Small intestine (tissue), 7 donors: ENCODE measurements around the gene EDNRB. TPM values are rescaled to one million over a fixed set of nuclear protein-coding genes. Genes with fewer than 3 reads are reported as not detected.

Experiments
- DNase-seq, 2 donors: peaks; one replicate each; pipeline versions ENCODE4 v3.0.0 to v3.0.0-alpha.2; 2013
- FAIRE-seq: peaks from 2 replicates; lab custom pipeline; 2012; peaks lifted over from hg19 to GRCh38; lab: Jason Lieb, UNC
- H3K27ac ChIP-seq, 3 donors: one replicate each; pipeline ENCODE4 v1.5.1; 2013; ENCODE audit warnings: low read length in 2 of 3, mild to moderate bottlenecking in 2 of 3, control low read depth in 1 of 3, inconsistent platforms in 1 of 3, low read depth in 1 of 3, moderate library complexity in 1 of 3
- H3K27me3 ChIP-seq, 3 donors: one replicate each; pipeline ENCODE4 v1.6.1; 2013; ENCODE audit warnings: low read length in 3 of 3, inconsistent platforms in 1 of 3; ENCODE audit not compliant: control insufficient read depth in 3 of 3, insufficient read depth in 3 of 3
- H3K36me3 ChIP-seq, 3 donors: one replicate each; pipeline ENCODE4 v1.6.1; 2013; ENCODE audit warnings: low read length in 3 of 3, inconsistent platforms in 1 of 3, low read depth in 1 of 3, mild to moderate bottlenecking in 1 of 3, moderate library complexity in 1 of 3; ENCODE audit not compliant: control insufficient read depth in 3 of 3, insufficient read depth in 2 of 3
- H3K4me1 ChIP-seq, 3 donors: one replicate each; pipeline ENCODE4 v1.6.1; 2013; ENCODE audit warnings: low read length in 2 of 3, inconsistent platforms in 1 of 3, low read depth in 1 of 3, mild to moderate bottlenecking in 1 of 3, moderate library complexity in 1 of 3; ENCODE audit not compliant: control insufficient read depth in 3 of 3, insufficient read depth in 2 of 3
- H3K4me3 ChIP-seq, 3 donors: one replicate each; pipeline ENCODE4 v1.5.1; 2013; ENCODE audit warnings: low read length in 3 of 3, control low read depth in 1 of 3, inconsistent platforms in 1 of 3, low read depth in 1 of 3, mild to moderate bottlenecking in 1 of 3, moderate library complexity in 1 of 3
- H3K9me3 ChIP-seq, 2 donors: one replicate each; pipeline ENCODE4 v1.6.1; 2013; ENCODE audit warnings: low read depth in 1 of 2, low read length in 1 of 2; ENCODE audit not compliant: control insufficient read depth in 2 of 2, insufficient read depth in 1 of 2
- WGBS, 3 donors: extraction: QIAGEN DNeasy Blood & Tissue Kit; methylation state at CpG; one replicate each; pipeline ENCODE4 v1.1.7; 2013; 5-methylcytosine and 5-hydroxymethylcytosine counted together
- polyA plus RNA-seq, 4 donors: library from polyadenylated mRNA; stranded (reverse) in 3 of 4; unstranded in 1 of 4; fragments of 200-250 nt in 3 of 4; fragments of 120-200 nt in 1 of 4; gene quantifications; one replicate each; pipeline versions ENCODE4 v1.2.1 to v1.2.3, GENCODE V29; 2013
- donor health status: healthy with polysubstance abuse.
- donor health status: control.
- donor health status: control.
- donor health status: Bipolar disorder and iron deficiency.
- donor health status: healthy.

The EDNRB gene
- polyA plus RNA-seq, 4 donors, result 0.89 to 153 (median 5.2) TPM

DNA sequence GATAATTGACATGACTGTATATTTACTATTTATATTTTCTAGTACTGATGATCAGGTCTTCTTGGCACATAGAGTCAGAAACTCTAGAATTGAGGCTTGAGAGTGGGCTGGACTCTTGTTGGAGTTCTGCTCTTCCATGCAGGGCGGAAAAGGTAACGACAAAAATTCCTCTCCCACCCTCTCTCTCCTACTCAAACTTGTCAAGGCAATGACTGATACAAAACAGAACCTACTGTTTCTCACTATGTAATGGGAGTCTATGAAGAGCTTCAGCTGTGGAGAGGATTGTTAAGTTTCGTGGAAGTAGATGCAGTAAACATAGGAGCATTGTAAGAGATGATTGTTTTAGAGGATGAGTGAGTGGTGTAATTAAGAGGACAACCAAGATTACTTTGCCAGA is 8.8 kb downstream of the EDNRB start:
- no peak overlapping the region for H3K4me3 ChIP-seq
- no peak for FAIRE-seq

DNA sequence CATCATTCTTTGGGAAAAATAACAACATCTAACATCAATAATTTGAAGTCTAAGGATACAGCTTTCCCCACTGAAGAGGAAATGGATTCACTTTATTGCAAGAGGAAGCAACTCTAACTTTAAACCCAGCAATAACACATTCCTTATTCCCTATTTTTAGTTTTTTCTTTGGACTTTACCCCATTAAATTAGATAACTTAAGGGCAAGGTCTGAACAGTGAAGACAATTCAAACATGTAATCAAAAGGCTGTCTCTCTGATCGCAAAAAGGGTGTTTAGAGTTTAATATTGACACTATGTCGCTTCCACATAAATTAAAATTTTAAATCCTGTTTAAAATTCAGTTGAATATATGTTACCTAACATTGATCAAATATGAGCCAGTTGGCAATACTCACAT is 10.1 kb downstream of the EDNRB start:
- Histone ChIP-seq H3K4me3 (no peak overlapping the region), H3K4me1 (peaks cover 0 to 30% (median 0%) of the 10 kb centered on the region in 3 donors), H3K9me3 (peaks cover 0 to 2% of the 10 kb centered on the region in 2 donors), H3K27me3 (no peaks in the 10 kb centered on the region), H3K27ac (peak overlapping the region in 1 of 3 donors; percentile 76), H3K36me3 (no peaks in the 10 kb centered on the region)
- peak in 1 of 2 donors; percentile 51 for DNase-seq
- WGBS, 3 donors, result 26 to 64% (median 50%) methylated on average over 2 of the region's 2 CpGs
- FAIRE-seq, result no peak

More for the DNA sequence above, 8.8 kb downstream of the EDNRB start:
- Histone ChIP-seq H3K9me3 (peaks cover 0 to 2% of the 10 kb centered on the region in 2 donors), H3K36me3 (no peaks in the 10 kb centered on the region), H3K27me3 (no peaks in the 10 kb centered on the region), H3K27ac (no peak overlapping the region), H3K4me1 (peaks cover 0 to 30% (median 0%) of the 10 kb centered on the region in 3 donors)
- DNase-seq, result no peak
- WGBS, 3 donors, result 76 to 79% (median 77%) methylated on average over 3 of the region's 3 CpGs

GRCh38 chr13:77907666-77908341 is 10.8 kb downstream of the EDNRB start:
- WGBS, 3 donors, result 59 to 62% (median 60%) methylated on average over 5 of the region's 5 CpGs
- H3K4me1 ChIP-seq, result peaks cover 0 to 27% (median 0%) of the 10 kb centered on the region in 3 donors
- no peak overlapping the region for H3K4me3 ChIP-seq
- peak in 1 of 2 donors; percentile 49 for DNase-seq
- peaks cover 0 to 2% of the 10 kb centered on the region in 2 donors for H3K9me3 ChIP-seq
- H3K27ac ChIP-seq, result peak overlapping the region in 1 of 3 donors; percentile 76
- no peak for FAIRE-seq
- no peaks in the 10 kb centered on the region for H3K36me3 ChIP-seq
- H3K27me3 ChIP-seq, result no peaks in the 10 kb centered on the region

- Histone ChIP-seq H3K27ac (no peak overlapping the region), H3K9me3 (peaks cover 0 to 5% of the 10 kb centered on the region in 2 donors), H3K4me1 (peaks cover 0 to 15% (median 0%) of the 10 kb centered on the region in 3 donors), H3K4me3 (no peak overlapping the region), H3K36me3 (peaks cover 0 to 2% (median 0%) of the 10 kb centered on the region in 3 donors), H3K27me3 (no peaks in the 10 kb centered on the region)
- DNase-seq (no peak), FAIRE-seq (no peak)
- WGBS, 3 donors, result 77 to 90% (median 86%) methylated on average over 4 of the region's 4 CpGs
Observed at GRCh38 chr13:77904031-77904430, 14.6 kb downstream of the EDNRB start.

DNA sequence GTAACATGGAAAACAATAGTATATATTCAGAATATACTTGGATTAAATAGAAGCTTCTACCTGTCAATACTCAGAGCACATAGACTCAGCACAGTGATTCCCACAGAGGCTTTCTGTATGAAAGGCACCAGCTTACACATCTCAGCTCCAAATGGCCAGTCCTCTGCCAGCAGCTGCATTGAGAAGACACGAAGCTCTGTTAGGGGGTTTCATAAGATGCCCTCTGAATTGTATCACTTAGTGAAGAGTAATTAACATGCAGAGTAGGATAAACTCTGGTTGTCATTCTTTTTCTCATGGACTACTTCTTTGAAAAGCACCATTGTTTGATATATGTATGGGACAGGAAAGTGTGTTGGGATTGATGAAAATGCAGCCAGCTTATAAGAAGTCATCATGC is 15.2 kb downstream of the EDNRB start:
- WGBS, 3 donors, result 76 to 79% (median 78%) methylated on average over 1 of the region's 1 CpG
- H3K9me3 ChIP-seq, result peaks cover 0 to 5% of the 10 kb centered on the region in 2 donors
- H3K4me1 ChIP-seq, result peaks cover 0 to 9% (median 0%) of the 10 kb centered on the region in 3 donors
- no peak for DNase-seq
- H3K36me3 ChIP-seq, result peaks cover 0 to 2% (median 0%) of the 10 kb centered on the region in 3 donors
- H3K4me3 ChIP-seq, result no peak overlapping the region
- H3K27ac ChIP-seq, result no peak overlapping the region
- no peak for FAIRE-seq
- no peaks in the 10 kb centered on the region for H3K27me3 ChIP-seq

- H3K4me1 ChIP-seq, result peaks cover 0 to 5% (median 0%) of the 10 kb centered on the region in 3 donors
- no peak for FAIRE-seq
- no peak overlapping the region for H3K27ac ChIP-seq
- H3K4me3 ChIP-seq, result no peak overlapping the region
- peaks cover 0 to 5% of the 10 kb centered on the region in 2 donors for H3K9me3 ChIP-seq
- peaks cover 0 to 2% (median 0%) of the 10 kb centered on the region in 3 donors for H3K36me3 ChIP-seq
- no peaks in the 10 kb centered on the region for H3K27me3 ChIP-seq
- WGBS, 3 donors, result 84 to 96% (median 91%) methylated on average over 4 of the region's 4 CpGs
- no peak for DNase-seq
Observed at GRCh38 chr13:77902319-77902963, 16.2 kb downstream of the EDNRB start.

DNA sequence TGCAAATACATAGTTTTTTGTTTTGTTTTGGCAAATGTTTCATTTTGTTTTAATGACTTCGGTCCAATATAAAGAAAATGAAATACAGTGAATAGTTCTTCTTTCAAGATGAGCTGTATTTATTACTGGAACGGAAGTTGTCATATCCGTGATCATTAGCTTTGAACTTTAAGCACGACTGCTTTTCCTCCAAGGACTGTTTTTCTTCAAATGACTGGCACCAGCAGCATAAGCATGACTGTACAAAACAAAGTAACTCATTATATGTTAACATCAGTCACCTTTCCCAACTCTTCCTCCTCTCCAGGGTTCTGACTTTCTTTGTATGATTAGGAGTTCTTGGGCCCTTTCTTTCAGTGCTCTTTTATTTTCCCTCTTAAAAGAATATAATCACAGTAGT is 20.5 kb downstream of the EDNRB start:
- 49 to 76% (median 62%) methylated on average over 4 of the region's 4 CpGs for WGBS, 3 donors
- Histone ChIP-seq H3K9me3 (peaks cover 0 to 4% of the 10 kb centered on the region in 2 donors), H3K4me1 (no peaks in the 10 kb centered on the region), H3K27ac (peak overlapping the region in 1 of 3 donors; percentile 58), H3K36me3 (peaks cover 0 to 2% (median 0%) of the 10 kb centered on the region in 3 donors), H3K27me3 (no peaks in the 10 kb centered on the region), H3K4me3 (no peak overlapping the region)
- FAIRE-seq, result no peak
- no peak for DNase-seq

- Histone ChIP-seq H3K4me3 (no peak overlapping the region), H3K4me1 (no peaks in the 10 kb centered on the region), H3K9me3 (no peaks in the 10 kb centered on the region), H3K27ac (peak overlapping the region in 1 of 3 donors; percentile 36), H3K27me3 (no peaks in the 10 kb centered on the region), H3K36me3 (peaks cover 0 to 2% (median 0%) of the 10 kb centered on the region in 3 donors)
- 48 to 68% (median 51%) methylated on average over 2 of the region's 2 CpGs for WGBS, 3 donors
- DNase-seq (peak in 1 of 2 donors; percentile 12), FAIRE-seq (no peak)
Observed at GRCh38 chr13:77896977-77897376, 21.7 kb downstream of the EDNRB start.
